Measurements from ENCODE around the gene EMSY.

The EMSY gene

GRCh38 chr11:76491644-76492043, 46.8 kb downstream of the EMSY start:
- DNase-seq (ENCODE audit: low read depth) = no peak
- TF ChIP-seq MAX (IDR thresholded peaks at IDR 0.05; ENCODE audit: low read depth, low read length) (no peak), CTCF (IDR thresholded peaks at IDR 0.05; ENCODE audit: low read depth, low read length) (no peak), MYC (IDR thresholded peaks at IDR 0.05; ENCODE audit: low read depth, low read length) (no peak), POLR2A (IDR thresholded peaks at IDR 0.05; ENCODE audit: extremely low read depth, insufficient read length) (no peak)
- H3K4me3 ChIP-seq (ENCODE audit: low read depth, low read length) = no peak overlapping the region

GRCh38 chr11:76493040-76493439, 48.2 kb downstream of the EMSY start:
- DNase-seq (ENCODE audit: low read depth) = no peak
- TF ChIP-seq MYC (IDR thresholded peaks at IDR 0.05; ENCODE audit: low read depth, low read length) (no peak), POLR2A (IDR thresholded peaks at IDR 0.05; ENCODE audit: extremely low read depth, insufficient read length) (no peak), CTCF (IDR thresholded peaks at IDR 0.05; ENCODE audit: low read depth, low read length) (no peak), MAX (IDR thresholded peaks at IDR 0.05; ENCODE audit: low read depth, low read length) (no peak)

GRCh38 chr11:76493626-76494539, 49.1 kb downstream of the EMSY start:
- TF ChIP-seq MYC (IDR thresholded peaks at IDR 0.05; ENCODE audit: low read depth, low read length) = no peak
- no peak for TF ChIP-seq POLR2A (IDR thresholded peaks at IDR 0.05; ENCODE audit: extremely low read depth, insufficient read length)
- TF ChIP-seq CTCF (IDR thresholded peaks at IDR 0.05; ENCODE audit: low read depth, low read length) = no peak
- TF ChIP-seq MAX (IDR thresholded peaks at IDR 0.05; ENCODE audit: low read depth, low read length) = no peak
- H3K4me3 ChIP-seq (ENCODE audit: low read depth, low read length) = no peak overlapping the region
- DNase-seq (ENCODE audit: low read depth) = no peak

More at GRCh38 chr11:76493040-76493439, 48.2 kb downstream of the EMSY start:
- no peak overlapping the region for H3K4me3 ChIP-seq (ENCODE audit: low read depth, low read length)

- TF ChIP-seq MYC (IDR thresholded peaks at IDR 0.05; ENCODE audit: low read depth, low read length) (no peak), POLR2A (IDR thresholded peaks at IDR 0.05; ENCODE audit: extremely low read depth, insufficient read length) (no peak), CTCF (IDR thresholded peaks at IDR 0.05; ENCODE audit: low read depth, low read length) (no peak), MAX (IDR thresholded peaks at IDR 0.05; ENCODE audit: low read depth, low read length) (no peak)
- DNase-seq (ENCODE audit: low read depth) = no peak
- no peak overlapping the region for H3K4me3 ChIP-seq (ENCODE audit: low read depth, low read length)
These were observed 50.2 kb downstream of the EMSY start for GRCh38 chr11:76495019-76495418.

GRCh38 chr11:76496174-76496573, 51.4 kb downstream of the EMSY start:
- TF ChIP-seq MAX (IDR thresholded peaks at IDR 0.05; ENCODE audit: low read depth, low read length) = no peak
- TF ChIP-seq MYC (IDR thresholded peaks at IDR 0.05; ENCODE audit: low read depth, low read length) = no peak
- no peak for TF ChIP-seq CTCF (IDR thresholded peaks at IDR 0.05; ENCODE audit: low read depth, low read length)
- no peak for TF ChIP-seq POLR2A (IDR thresholded peaks at IDR 0.05; ENCODE audit: extremely low read depth, insufficient read length)
- no peak for DNase-seq (ENCODE audit: low read depth)
- no peak overlapping the region for H3K4me3 ChIP-seq (ENCODE audit: low read depth, low read length)
